NCI-H524 treated with DMSO at 0.1 percent for 48 hours (cell line): ENCODE measurements around the gene BCAR1.
"Not testable (repeated sequence)": the region's sequence is repeated elsewhere in the genome, so short reads cannot be mapped to it uniquely, and the experiment has no call there.

ENCODE experiments used
- DNase-seq: peaks from one replicate; lab custom pipeline; 2025; lab: John Stamatoyannopoulos, UW

Gene BCAR1

DNA sequence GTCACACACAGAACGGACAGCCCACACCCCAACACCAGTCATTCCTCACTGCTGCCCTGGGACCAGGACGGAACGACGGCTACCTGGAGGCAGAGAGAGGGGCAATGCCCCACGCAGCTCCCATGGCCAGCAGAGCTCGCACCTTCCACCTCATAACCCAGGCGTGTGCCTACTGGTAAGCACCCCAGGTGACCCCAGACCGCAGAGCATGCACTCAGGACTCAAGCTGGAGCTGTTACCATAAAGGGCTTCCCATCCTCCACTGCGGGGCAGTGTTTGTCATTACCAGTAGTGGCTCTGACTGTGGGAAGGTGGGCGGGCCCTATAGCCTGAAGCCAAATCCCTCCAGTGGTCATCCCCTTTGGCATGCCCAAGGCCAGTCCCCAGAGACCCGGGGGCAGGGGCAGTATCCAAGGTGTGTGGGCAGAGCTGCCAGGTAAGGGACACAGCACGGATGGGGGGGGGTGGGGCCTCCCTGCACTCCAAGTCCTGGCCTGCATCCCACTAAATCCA is 4.7 kb upstream of the BCAR1 start:
- DNase-seq: no peak

GRCh38 chr16:75254359-75254837 is 3.0 kb upstream of the BCAR1 start:
- DNase-seq: no peak

DNA sequence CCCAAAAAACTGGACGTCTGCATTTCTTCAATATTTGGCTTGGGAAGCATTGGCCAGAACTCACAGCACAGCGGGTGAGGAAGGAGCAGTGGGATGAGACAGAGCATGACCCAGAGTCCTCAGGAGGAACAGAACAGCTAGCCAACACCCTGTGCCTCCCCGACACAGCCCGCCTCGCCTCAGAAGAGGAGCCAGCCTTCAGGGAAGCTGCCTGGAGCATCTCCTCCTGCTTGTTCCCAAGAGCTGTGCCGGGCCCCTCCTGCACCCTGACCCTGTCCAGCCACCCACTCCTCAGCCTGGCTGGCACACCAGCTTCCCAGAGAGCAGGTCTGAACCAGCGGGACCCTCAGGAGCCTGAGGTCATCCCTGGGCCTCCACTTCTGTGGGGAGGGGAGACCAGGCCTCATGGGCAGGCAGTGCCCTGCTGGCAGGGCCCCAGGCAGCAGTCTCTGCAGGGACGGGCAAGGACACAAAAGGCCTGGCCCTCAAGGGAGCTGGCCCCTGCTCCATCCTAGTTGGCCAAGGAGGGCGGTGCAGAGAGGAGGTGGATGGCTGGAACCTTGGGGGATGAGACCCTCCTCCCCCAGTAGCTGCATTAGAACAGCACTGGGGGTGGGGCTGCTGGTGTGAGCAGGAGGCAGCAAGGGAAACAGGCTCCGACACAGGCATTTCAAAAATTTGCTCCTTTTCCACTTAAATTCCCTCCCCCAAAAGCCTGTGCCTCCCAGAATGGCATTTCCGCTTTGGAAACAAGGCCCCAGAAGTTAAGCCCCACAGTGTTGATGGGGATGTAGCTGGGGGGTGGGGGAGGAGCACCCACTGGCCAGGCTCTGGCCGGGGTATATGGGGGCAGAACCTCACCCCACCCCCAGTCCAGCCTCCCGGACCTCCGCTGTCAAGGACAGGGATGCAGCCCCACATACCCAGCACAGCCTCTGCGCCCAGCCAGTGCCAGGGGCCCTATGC is 1.8 kb upstream of the BCAR1 start:
- DNase-seq: no peak

DNA sequence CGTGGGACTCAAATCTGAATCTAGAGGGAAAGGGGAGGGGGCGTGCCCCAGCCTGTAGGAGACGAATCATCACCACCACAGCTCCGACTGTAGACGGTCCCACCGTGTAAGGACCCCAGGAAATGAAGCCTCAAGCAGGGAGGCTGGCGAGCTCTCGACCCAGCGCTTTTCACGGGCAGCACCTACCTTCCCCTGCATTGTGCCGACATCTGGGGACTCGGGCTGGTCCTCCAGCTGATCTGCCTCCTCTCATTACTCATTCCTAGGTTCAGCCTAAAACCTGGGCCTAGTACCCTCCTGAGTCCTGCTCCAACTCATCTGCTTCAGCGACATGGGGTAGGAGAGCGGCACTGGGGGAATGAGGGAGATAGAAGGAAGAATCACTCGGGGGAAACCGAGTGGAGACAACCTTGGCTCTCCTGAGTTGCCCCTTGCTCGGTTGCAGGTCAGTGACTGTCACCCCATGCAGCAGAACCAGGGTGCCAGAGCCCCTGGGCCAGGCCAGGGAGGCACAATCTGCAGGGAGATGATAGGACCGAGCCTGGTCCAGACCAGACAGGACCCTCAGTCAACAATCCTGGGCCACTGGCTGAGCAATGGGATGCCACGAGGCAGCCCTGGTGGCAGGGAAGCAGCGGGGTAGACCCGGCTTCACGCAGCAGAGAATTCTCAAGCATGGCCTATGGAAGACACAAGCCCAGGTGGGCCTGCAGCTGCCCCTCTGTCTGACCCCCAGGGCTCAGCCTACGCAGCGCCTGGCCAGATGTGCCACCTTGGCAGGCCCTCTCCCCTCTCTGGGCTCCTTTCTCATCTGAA is 833 bp upstream of the BCAR1 start:
- no peak for DNase-seq

- no peak for DNase-seq
Measured at GRCh38 chr16:75250809-75251279, 580 bp downstream of the BCAR1 start.

DNA sequence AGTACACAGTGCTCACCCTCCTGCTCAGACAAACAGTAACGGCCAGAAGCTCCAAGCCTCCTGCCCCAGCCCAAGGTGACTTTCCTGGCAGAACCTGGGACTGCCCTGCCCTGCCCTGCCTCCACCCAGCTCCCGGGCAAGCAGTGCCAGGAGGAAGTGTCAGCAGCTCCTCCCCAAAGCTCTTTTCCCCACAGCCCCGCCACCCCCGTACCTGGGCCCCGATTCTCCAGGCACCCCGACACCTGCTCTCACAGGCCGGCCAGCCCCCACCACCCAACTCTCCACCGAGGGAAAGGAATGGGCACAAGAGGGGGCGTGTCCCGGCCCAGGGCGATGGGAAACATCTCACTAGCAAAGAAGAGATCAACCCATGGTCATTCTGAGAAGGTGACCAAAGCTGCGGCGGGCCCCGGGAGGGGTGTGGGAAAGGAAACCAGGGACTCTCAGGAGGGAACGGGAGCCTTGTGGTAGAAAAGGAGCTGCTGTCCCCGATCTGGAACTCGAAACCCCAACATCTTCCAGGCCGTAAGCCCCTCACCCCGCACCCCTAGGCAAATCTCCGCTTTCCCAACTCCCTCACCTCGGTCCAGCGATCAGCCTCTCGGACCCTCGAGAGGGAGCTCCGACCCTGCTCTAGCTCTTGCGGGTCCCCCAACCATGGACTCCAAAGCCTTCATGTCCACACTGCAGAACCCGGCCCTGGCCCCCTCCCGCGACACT is 1.2 kb downstream of the BCAR1 start:
- DNase-seq: no peak

GRCh38 chr16:75249441-75249840 is 2.0 kb downstream of the BCAR1 start:
- DNase-seq: no peak

GRCh38 chr16:75248536-75249380 is 2.7 kb downstream of the BCAR1 start:
- DNase-seq: no peak

DNA sequence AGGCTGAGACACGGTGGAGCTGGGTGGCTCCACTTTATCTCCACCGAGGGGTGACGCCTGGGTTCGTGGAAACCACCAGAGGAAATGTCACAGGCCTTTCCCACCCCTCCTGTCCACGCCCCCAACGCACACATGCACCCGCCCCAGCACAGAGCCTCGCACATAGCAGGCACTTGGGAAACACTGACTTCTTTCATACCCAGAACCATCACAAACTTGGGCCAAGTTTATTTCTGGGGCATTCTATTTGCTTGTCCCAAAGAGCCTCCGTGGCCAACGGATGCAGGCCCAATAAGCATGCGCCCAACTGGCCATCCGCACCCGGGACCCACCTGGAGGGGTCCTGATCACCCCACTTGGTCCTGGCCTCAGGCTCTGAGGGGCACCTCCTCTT is 3.3 kb downstream of the BCAR1 start:
- DNase-seq: no peak

GRCh38 chr16:75247249-75247648 is 4.2 kb downstream of the BCAR1 start:
- DNase-seq: no peak

- no peak for DNase-seq
Measured at GRCh38 chr16:75246504-75247205, 4.8 kb downstream of the BCAR1 start.

DNA sequence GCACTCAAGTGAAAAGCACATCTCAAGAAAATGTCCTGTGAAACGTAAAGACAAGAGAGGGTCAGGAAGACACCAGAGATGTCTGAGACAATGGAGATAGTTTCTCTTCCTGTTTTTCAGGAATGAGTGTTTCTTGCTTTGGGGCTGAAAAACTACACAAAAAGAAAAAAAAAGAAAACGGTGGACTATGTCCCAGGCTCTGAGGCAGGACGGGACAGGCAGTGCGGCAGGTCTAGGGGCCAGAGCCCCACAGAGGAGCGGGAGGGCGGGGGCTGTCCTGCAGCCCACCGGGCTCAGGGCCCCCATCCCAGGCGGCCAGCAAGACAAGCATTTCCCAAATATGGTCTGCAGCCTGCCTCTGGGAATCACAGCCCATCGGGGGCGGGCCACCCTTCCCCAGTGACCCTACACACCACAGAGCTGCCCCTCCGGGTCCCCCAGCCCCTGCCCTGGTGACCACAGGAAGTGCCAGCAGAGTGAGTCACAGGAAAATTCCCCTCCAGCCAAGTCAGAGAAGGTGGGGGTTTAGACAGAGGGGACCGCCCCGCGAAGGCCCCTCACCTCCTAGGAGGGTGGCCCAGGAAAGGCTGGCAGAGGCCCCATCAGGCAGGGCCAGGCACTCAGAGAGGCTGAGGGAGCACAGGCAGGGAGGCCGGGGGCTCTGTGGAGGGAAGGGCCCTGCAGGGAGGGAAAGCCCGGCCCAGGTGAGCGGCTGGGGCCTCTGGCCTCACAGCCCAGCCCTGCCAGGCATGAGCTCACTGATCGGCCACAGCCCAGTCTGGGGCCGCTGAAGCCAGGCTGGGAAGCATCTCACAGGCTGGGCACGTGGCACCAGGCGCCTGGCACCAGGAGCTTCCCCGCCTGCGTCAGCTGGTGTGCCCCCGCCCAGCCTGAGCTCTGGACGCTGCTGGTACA is 6.3 kb downstream of the BCAR1 start:
- DNase-seq: no peak

DNA sequence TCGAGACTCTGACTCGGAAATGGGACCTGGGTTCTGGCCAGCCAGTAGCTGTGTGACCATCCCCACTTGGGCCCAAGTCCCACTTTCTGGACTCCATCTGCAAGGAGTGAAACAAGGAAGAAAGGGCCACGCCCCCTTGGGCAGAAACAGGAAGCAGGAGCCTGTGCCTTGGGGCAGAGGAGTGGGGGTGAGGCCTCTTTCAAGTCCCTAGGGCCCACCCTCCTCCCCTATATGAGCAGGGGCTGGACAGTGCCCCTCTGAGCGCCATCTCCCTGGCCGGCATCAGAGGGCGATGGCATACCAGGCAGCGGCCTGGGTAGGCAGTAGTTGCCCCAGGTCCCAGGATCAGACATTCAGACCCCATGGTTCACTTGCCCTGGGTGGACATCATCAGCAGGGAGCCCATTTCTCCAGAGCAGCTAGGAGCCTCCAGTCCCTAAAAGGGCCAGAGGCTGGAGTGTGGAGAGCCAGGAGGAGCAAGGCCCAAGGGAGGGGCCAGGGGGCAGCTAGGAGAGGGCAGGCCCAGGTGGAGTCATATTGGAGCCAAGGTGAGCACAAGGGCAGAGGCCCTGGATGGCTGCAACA is 7.1 kb downstream of the BCAR1 start:
- no peak for DNase-seq

DNA sequence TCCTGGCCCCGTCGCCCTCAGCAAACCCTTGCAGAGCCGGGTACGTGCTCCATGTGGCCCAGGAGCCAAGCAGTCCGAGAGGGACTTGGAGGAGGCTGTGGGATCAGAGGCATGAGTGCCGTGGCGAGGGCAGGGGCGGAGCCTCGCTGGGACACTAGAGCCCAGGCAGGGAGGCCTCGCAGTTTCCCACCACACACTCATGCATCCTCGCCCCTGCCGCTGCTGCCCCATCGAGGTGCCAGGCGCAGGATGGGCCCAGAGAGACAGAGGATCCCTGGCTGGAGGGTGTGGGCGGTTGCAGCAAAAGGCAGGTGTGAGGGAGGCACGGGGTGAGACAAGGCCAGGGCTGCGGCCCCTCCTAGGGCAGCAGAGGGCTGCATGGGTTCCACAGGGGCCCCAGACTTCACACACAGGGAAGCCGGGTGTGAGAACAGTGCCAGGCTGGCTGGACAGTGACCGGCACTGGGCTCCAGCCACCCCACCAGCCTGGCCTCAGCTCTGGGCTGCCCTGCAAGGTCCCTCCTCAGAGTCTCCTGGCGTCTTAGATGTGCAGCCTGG is 7.7 kb downstream of the BCAR1 start:
- no peak for DNase-seq

DNA sequence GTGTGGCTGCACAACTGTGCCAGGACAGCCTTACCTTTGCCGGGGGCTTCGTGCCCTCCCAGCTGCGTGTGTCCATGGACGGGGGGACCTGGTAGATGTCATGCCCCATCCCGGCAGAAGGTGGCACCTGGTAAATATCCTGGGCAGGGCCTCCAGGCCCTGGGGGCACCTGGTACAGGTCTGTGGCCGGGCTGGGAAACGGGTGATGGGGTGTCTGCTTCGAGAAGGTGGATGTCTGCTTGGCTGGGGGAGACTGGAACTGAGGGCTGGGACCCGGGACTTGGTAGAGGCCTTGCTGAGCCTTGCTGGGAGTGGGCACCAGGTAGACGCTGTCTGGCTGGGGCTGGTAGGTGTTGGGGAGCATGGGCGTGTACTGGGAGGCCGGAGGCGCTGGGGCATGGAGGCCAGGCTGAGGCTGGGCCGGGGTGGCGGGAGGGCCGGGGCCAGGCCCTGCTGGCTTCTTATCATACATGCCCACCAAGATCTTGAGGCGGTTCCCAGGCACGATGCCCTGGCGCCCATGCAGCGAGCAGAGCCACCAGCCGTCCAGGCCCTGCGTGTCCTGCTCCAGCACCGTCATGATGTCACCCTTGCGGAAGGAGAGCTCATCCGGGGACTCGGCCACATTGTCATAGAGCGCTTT is 8.9 kb downstream of the BCAR1 start:
- not testable (repeated sequence) for DNase-seq

GRCh38 chr16:75241955-75242354 is 9.5 kb downstream of the BCAR1 start:
- no peak for DNase-seq

- DNase-seq: no peak
Measured at GRCh38 chr16:75241412-75241811, 10.0 kb downstream of the BCAR1 start.

DNA sequence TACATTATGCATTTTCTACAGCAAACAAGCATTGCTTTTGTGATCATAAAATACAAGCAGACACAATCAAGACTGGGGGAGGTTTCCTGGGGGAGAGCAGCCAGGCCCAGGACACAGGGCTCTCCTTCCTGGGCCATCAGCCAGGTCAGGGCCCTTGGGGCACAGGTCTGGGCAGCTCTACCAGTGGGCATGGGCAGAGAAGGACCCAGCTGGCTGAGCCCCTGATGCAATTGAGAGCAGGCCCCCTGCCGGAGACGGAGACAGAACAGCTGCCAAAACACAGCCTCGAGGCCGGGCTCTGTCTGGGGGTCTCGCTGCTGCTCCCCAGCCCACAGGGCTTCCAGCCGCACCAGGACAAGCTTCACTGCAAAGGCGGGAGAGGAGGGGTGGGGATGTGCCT is 10.8 kb downstream of the BCAR1 start:
- DNase-seq: not testable (repeated sequence)
